Measurements from ENCODE around the gene VPS51. TPM values are rescaled to one million over a fixed set of nuclear protein-coding genes. Genes with fewer than 3 reads are reported as not detected.

The VPS51 gene
- total and polyA plus RNA-seq, 10 of the 15 experiments (the other 5 are each of a cell fraction or from before 2014, with no cell fraction given) = 1.5 to 279 (median 53.2) TPM

DNA sequence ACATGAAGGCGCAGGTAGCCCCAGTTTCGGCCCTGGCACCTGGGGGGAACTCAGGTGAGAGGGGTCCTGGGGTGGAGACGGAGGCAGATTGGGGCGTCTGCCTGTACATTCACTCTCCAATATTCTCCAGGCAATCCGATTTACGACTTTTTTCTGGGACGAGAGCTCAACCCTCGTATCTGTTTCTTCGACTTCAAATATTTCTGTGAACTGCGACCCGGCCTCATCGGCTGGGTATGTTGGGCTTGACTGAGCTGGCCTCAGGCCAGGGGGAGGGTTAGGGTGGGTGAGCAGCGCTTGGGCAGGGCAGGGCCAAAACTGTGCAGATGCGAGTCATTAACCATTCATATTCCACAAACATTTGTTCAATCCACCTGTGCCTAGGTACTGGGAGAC is 17.3 kb downstream of the VPS51 start:
- Histone ChIP-seq H3K79me2 (ENCODE audit: control insufficient read depth, insufficient read depth, low read length) (peaks cover 20% of the 10 kb centered on the region), H3K27ac (ENCODE audit: control insufficient read depth, insufficient read depth) (no peak overlapping the region), H3K4me1 (ENCODE audit: control insufficient read depth, insufficient read depth, low read length) (peaks cover 24% of the 10 kb centered on the region), H3K9ac (ENCODE audit: control insufficient read depth, insufficient read depth, low read length) (peak overlapping the region; percentile 42; the same call in 1 of the 2 replicates), H3K9me3 (replicated peaks; ENCODE audit: control insufficient read depth, insufficient read depth, low read length) (no peaks in the 10 kb centered on the region), H3K4me3 (peak overlapping the region; percentile 85), H3K27me3 (replicated peaks in 1 of 2; ENCODE audit: control insufficient read depth in 2 of 2, insufficient read depth in 2 of 2, low read length in 1 of 2) (no peaks in the 10 kb centered on the region), H3K4me2 (ENCODE audit: control insufficient read depth, insufficient read depth) (peak overlapping the region; percentile 95), H2AFZ (ENCODE audit: control insufficient read depth, low read depth, low read length) (no peak overlapping the region; the same call in 1 of the 2 replicates), H3K36me3 (ENCODE audit: control insufficient read depth in 2 of 2, insufficient read depth in 2 of 2, low read length in 1 of 2) (peaks cover 8 to 10% of the 10 kb centered on the region in 2 experiments; a peak in 3 of 4 replicates), H4K20me1 (ENCODE audit: control insufficient read depth, insufficient read depth) (no peaks in the 10 kb centered on the region; the same call in 1 of the 2 replicates)
- ATAC-seq (no peak), DNase-seq (ENCODE audit: low read depth, low spot score) (no peak), FAIRE-seq (no peak)
- TF ChIP-seq IKZF1 (conservative IDR thresholded peaks at IDR 0.05) (no peak), PML (IDR thresholded peaks at IDR 0.05; ENCODE audit: low read length) (0 out of 2 replicates have a peak, but pooled peaks have one; percentile 37)
- POLR2A ChIA-PET = interaction anchor here (1.4 to 2.4 kb wide), 4 partner anchors 8 to 88 kb away, joined by 3 to 31 read pairs (median 8); partner anchors contain the start of genes CAPN1, FAU and MRPL49
- intact Hi-C loops (cut with micrococcal nuclease; ENCODE audit: unreplicated experiment) = loop anchor here (5.0 to 10.0 kb wide), 4 partner anchors 69 to 339 kb away; partner anchors contain the start of genes ATG2A, CAPN1, DPF2 and SF1
- in situ Hi-C loops (cut with MboI) = no loop called here
- WGBS (ENCODE audit: insufficient coverage, insufficient replicate concordance, low lambda C conversion rate, missing lambda C conversion rate) = 7% methylated on average over 14 of the region's 14 CpGs
- CTCF ChIA-PET = interaction anchor here (0.7 to 6.3 kb wide), 23 partner anchors 8 to 265 kb away, joined by 3 to 93 read pairs (median 4); partner anchors contain the start of genes ARL2, CAPN1, DPF2 and FAU
- SMC1A ChIA-PET (ENCODE audit: uncharacterized antibody, unreplicated experiment) = interaction anchor here (0.7 to 1.3 kb wide), 3 partner anchors 68 to 100 kb away, joined by 3 read pairs; partner anchors contain the start of genes CAPN1 and SNX15
- RAD21 ChIA-PET (ENCODE audit: unreplicated experiment) = interaction anchor here (1.0 to 3.8 kb wide), 7 partner anchors 8 to 266 kb away, joined by 3 to 59 read pairs (median 5); partner anchors contain the start of genes CAPN1, DPF2, FAU and MRPL49
- no TSS peak for BruUV-seq (replicated peaks)

DNA sequence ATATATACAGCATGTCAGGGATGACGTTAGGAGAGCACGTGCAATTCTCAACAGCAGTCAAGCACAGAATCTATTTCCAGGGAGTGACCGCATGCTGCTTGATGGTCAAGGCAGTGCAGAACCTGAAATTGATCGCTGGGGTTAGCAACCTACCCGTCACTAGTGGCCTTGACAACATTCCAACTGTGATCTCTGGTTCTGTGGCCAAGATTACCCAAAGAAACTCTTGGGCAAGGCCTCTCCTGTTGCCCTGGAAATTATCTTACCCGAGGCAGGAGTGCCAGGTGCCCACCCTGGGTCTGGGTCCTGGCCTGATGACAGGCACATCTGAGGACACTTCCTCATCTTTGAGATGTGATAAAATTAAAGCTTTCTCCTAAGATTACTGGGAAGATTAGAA is 17.8 kb downstream of the VPS51 start:
- H2AFZ ChIP-seq (ENCODE audit: control insufficient read depth, low read depth, low read length) = no peak overlapping the region
- H3K4me2 ChIP-seq (ENCODE audit: control insufficient read depth, insufficient read depth) = peak overlapping the region; percentile 95; the same call in 1 of the 2 replicates
- ChIA-PET SMC1A (ENCODE audit: uncharacterized antibody, unreplicated experiment) (interaction anchor here (0.7 to 1.2 kb wide), 2 partner anchors 68 to 87 kb away, joined by 3 read pairs; partner anchors contain the start of genes CAPN1 and SNX15), RAD21 (ENCODE audit: unreplicated experiment) (interaction anchor here (1.2 kb wide), 1 partner anchor 62 kb away, joined by 4 read pairs; no protein-coding TSS in a partner anchor), POLR2A (no interaction called here), CTCF (interaction anchor here (0.7 to 6.3 kb wide), 12 partner anchors 8 to 266 kb away, joined by 3 to 93 read pairs (median 8); partner anchors contain the start of genes ARL2, CAPN1, FAU and MRPL49)
- H3K9me3 ChIP-seq (replicated peaks; ENCODE audit: control insufficient read depth, insufficient read depth, low read length) = no peaks in the 10 kb centered on the region
- no peak for FAIRE-seq
- BruUV-seq (replicated peaks) = TSS peak; percentile 54
- intact Hi-C loops (cut with micrococcal nuclease; ENCODE audit: unreplicated experiment) = loop anchor here (5.0 to 10.0 kb wide), 4 partner anchors 68 to 339 kb away; partner anchors contain the start of genes ATG2A, CAPN1, DPF2 and SF1
- ATAC-seq = no peak
- WGBS (ENCODE audit: insufficient coverage, insufficient replicate concordance, low lambda C conversion rate, missing lambda C conversion rate) = 70% methylated on average over 6 of the region's 6 CpGs
- peaks cover 20% of the 10 kb centered on the region for H3K79me2 ChIP-seq (ENCODE audit: control insufficient read depth, insufficient read depth, low read length)
- no peaks in the 10 kb centered on the region; the same call in 1 of the 2 replicates for H4K20me1 ChIP-seq (ENCODE audit: control insufficient read depth, insufficient read depth)
- peaks cover 24% of the 10 kb centered on the region for H3K4me1 ChIP-seq (ENCODE audit: control insufficient read depth, insufficient read depth, low read length)
- in situ Hi-C loops (cut with MboI) = no loop called here
- no peak overlapping the region for H3K27ac ChIP-seq (ENCODE audit: control insufficient read depth, insufficient read depth)
- H3K27me3 ChIP-seq (replicated peaks in 1 of 2; ENCODE audit: control insufficient read depth in 2 of 2, insufficient read depth in 2 of 2, low read length in 1 of 2) = no peaks in the 10 kb centered on the region
- H3K9ac ChIP-seq (ENCODE audit: control insufficient read depth, insufficient read depth, low read length) = no peak overlapping the region
- H3K36me3 ChIP-seq (ENCODE audit: control insufficient read depth in 2 of 2, insufficient read depth in 2 of 2, low read length in 1 of 2) = peaks cover 8 to 13% of the 10 kb centered on the region in 2 experiments
- no peak overlapping the region for H3K4me3 ChIP-seq
- DNase-seq (ENCODE audit: low read depth, low spot score) = no peak
- TF ChIP-seq, protein P1, sequence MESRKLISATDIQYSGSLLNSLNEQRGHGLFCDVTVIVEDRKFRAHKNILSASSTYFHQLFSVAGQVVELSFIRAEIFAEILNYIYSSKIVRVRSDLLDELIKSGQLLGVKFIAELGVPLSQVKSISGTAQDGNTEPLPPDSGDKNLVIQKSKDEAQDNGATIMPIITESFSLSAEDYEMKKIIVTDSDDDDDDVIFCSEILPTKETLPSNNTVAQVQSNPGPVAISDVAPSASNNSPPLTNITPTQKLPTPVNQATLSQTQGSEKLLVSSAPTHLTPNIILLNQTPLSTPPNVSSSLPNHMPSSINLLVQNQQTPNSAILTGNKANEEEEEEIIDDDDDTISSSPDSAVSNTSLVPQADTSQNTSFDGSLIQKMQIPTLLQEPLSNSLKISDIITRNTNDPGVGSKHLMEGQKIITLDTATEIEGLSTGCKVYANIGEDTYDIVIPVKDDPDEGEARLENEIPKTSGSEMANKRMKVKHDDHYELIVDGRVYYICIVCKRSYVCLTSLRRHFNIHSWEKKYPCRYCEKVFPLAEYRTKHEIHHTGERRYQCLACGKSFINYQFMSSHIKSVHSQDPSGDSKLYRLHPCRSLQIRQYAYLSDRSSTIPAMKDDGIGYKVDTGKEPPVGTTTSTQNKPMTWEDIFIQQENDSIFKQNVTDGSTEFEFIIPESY (IDR thresholded peaks at IDR 0.05) = no peak
- no peak for TF ChIP-seq RUNX3 (IDR thresholded peaks at IDR 0.05; ENCODE audit: low read length)
- no peak for TF ChIP-seq SMARCA5 (IDR thresholded peaks at IDR 0.05)
- no peak for TF ChIP-seq MEF2B (IDR thresholded peaks at IDR 0.05; ENCODE audit: partially characterized antibody, poor library complexity, severe bottlenecking)
- TF ChIP-seq YY1 (IDR thresholded peaks at IDR 0.05; ENCODE audit: low read depth, low read length) = no peak
- no peak for TF ChIP-seq WRNIP1 (IDR thresholded peaks at IDR 0.05; ENCODE audit: borderline replicate concordance, low read depth, low read length)
- TF ChIP-seq POU2F2 (IDR thresholded peaks at IDR 0.05; ENCODE audit: borderline replicate concordance, low read depth, low read length) = no peak
- no peak for TF ChIP-seq RELA (IDR thresholded peaks at IDR 0.05; ENCODE audit: borderline replicate concordance, partially characterized antibody)
- no peak for TF ChIP-seq SPI1 (IDR thresholded peaks at IDR 0.05; ENCODE audit: borderline replicate concordance, insufficient read depth, low read depth, low read length)
- TF ChIP-seq MXI1 (IDR thresholded peaks at IDR 0.05; ENCODE audit: low read depth, low read length) = no peak
- no peak for TF ChIP-seq BACH1 (IDR thresholded peaks at IDR 0.05; ENCODE audit: borderline replicate concordance)
- TF ChIP-seq EGR1 (IDR thresholded peaks at IDR 0.05; ENCODE audit: borderline replicate concordance in 1 of 2, low read depth in 2 of 2, low read length in 2 of 2) = no peak
- TF ChIP-seq STAT1 (conservative IDR thresholded peaks at IDR 0.05) = no peak
- TF ChIP-seq RCOR1 (conservative IDR thresholded peaks at IDR 0.05; ENCODE audit: low read depth, low read length) = no peak

Measured in GM12878 (cell line).